Fibroblast of skin of left quadriceps (primary cell): ENCODE data around the gene PHOX2A.
"Not testable (repeated sequence)": the region's sequence is repeated elsewhere in the genome, so short reads cannot be mapped to it uniquely, and the experiment has no call there.

Source experiments
- DNase-seq, 2 experiments: peaks; one replicate each; pipeline ENCODE4 v3.0.0-alpha.2; 2013; ENCODE audit warnings: low read depth in 2 of 2

Gene PHOX2A

GRCh38 chr11:72222106-72222891 is 21.7 kb downstream of the PHOX2A start:
- DNase-seq = no peak

- no peak for DNase-seq
Observed at GRCh38 chr11:72221386-72222075, 22.4 kb downstream of the PHOX2A start.

- DNase-seq = no peak
Observed at GRCh38 chr11:72220696-72221363, 23.1 kb downstream of the PHOX2A start.

- DNase-seq = no peak
Observed at GRCh38 chr11:72218251-72218745, 25.7 kb downstream of the PHOX2A start.

GRCh38 chr11:72217841-72218240 is 26.1 kb downstream of the PHOX2A start:
- DNase-seq = no peak

GRCh38 chr11:72216638-72217037 is 27.3 kb downstream of the PHOX2A start, which contains the start of gene FOLR2:
Gene FOLR2 (plus strand): TSS chr11:72216794. CDS start chr11:72218585, 1,791 bp downstream.
- DNase-seq = no peak

GRCh38 chr11:72209101-72209500 is 34.9 kb downstream of the PHOX2A start:
- no peak for DNase-seq

- no peak for DNase-seq
Observed at GRCh38 chr11:72208281-72208680, 35.7 kb downstream of the PHOX2A start.

- DNase-seq = not testable (repeated sequence)
Observed at GRCh38 chr11:72206794-72207193, 37.2 kb downstream of the PHOX2A start.

- no peak for DNase-seq
Observed at GRCh38 chr11:72204886-72205285, 39.1 kb downstream of the PHOX2A start.

GRCh38 chr11:72203163-72203562 is 40.8 kb downstream of the PHOX2A start:
- DNase-seq = no peak

GRCh38 chr11:72202571-72202970 is 41.4 kb downstream of the PHOX2A start:
- DNase-seq = no peak

GRCh38 chr11:72201445-72201844 is 42.5 kb downstream of the PHOX2A start:
- not testable (repeated sequence) for DNase-seq

- no peak for DNase-seq
Observed at GRCh38 chr11:72195518-72196270, 48.3 kb downstream of the PHOX2A start.

- no peak for DNase-seq
Observed at GRCh38 chr11:72191961-72192381, 52.0 kb downstream of the PHOX2A start, which contains the start of gene FOLR1. Gene FOLR1 (plus strand): TSS chr11:72192140. CDS start chr11:72192174, 34 bp downstream.

- no peak for DNase-seq
Observed at GRCh38 chr11:72190631-72191071, 53.3 kb downstream of the PHOX2A start.

GRCh38 chr11:72189455-72190250 is 54.3 kb downstream of the PHOX2A start:
- DNase-seq = no peak
